PFSK-1 (cell line): Measurements from ENCODE around the gene ATP8B4.

Source experiments
- FOXP2 ChIP-seq: optimal IDR thresholded peaks from 2 replicates; pipeline ENCODE3; 2011; ENCODE audit warnings: borderline replicate concordance, control low read depth, inconsistent platforms; ENCODE audit not compliant: insufficient read depth; ENCODE audit errors: extremely low read length, extremely low read depth
- POLR2AphosphoS5 ChIP-seq: IDR thresholded peaks from 2 replicates; pipeline ENCODE4 v1.6.1; 2012; ENCODE audit warnings: low read depth, mild to moderate bottlenecking, control low read depth, low read length, moderate library complexity
- REST ChIP-seq, 2 experiments: IDR thresholded peaks; 2 replicates each; pipeline versions ENCODE4 v1.6.1 to v1.8.0; 2011 to 2012; ENCODE audit warnings: low read depth in 2 of 2, low read length in 2 of 2, control low read depth in 1 of 2, inconsistent platforms in 1 of 2, mild to moderate bottlenecking in 1 of 2, moderate library complexity in 1 of 2; ENCODE audit not compliant: insufficient read depth in 1 of 2
- SIN3A ChIP-seq: IDR thresholded peaks from 2 replicates; pipeline ENCODE4 v1.6.1; 2012; ENCODE audit warnings: mild to moderate bottlenecking, low read length, moderate library complexity, borderline replicate concordance; ENCODE audit not compliant: insufficient read depth
- TAF1 ChIP-seq: IDR thresholded peaks from 2 replicates; pipeline ENCODE4 v1.6.1; 2012; ENCODE audit warnings: low read length, control low read depth, borderline replicate concordance; ENCODE audit not compliant: insufficient read depth

Gene ATP8B4

GRCh38 chr15:50067254-50067653 is 51.8 kb downstream of the ATP8B4 start:
- TF ChIP-seq TAF1 (no peak), SIN3A (no peak), REST (IDR thresholded peaks at IDR 0.05; ENCODE audit: insufficient read depth in 1 of 2, low read depth in 2 of 2, low read length in 2 of 2) (no peak), POLR2AphosphoS5 (no peak), FOXP2 (no peak)

- TF ChIP-seq TAF1 (no peak), FOXP2 (no peak), POLR2AphosphoS5 (no peak), SIN3A (no peak), REST (IDR thresholded peaks at IDR 0.05; ENCODE audit: insufficient read depth in 1 of 2, low read depth in 2 of 2, low read length in 2 of 2) (no peak)
These were observed 52.4 kb downstream of the ATP8B4 start for GRCh38 chr15:50066666-50067065.

GRCh38 chr15:50066202-50066601 is 52.8 kb downstream of the ATP8B4 start:
- TF ChIP-seq SIN3A: no peak

GRCh38 chr15:50065279-50065678 is 53.8 kb downstream of the ATP8B4 start:
- TF ChIP-seq FOXP2 (no peak), POLR2AphosphoS5 (no peak), SIN3A (no peak), REST (IDR thresholded peaks at IDR 0.05; ENCODE audit: insufficient read depth in 1 of 2, low read depth in 2 of 2, low read length in 2 of 2) (no peak), TAF1 (no peak)

GRCh38 chr15:50064673-50065072 is 54.4 kb downstream of the ATP8B4 start:
- TF ChIP-seq TAF1: no peak
- no peak for TF ChIP-seq REST (IDR thresholded peaks at IDR 0.05; ENCODE audit: insufficient read depth in 1 of 2, low read depth in 2 of 2, low read length in 2 of 2)
- no peak for TF ChIP-seq SIN3A
- no peak for TF ChIP-seq FOXP2
- no peak for TF ChIP-seq POLR2AphosphoS5
